HG03175 (cell line): ENCODE measurements around the gene RYR2.

Source experiments
- ATAC-seq: cut with Tn5 transposase; IDR thresholded peaks from one replicate; pipeline ENCODE4 v1.9.1; 2021; ENCODE audit warnings: mild to moderate bottlenecking, moderate library complexity; ENCODE audit not compliant: unreplicated experiment

The RYR2 gene

DNA sequence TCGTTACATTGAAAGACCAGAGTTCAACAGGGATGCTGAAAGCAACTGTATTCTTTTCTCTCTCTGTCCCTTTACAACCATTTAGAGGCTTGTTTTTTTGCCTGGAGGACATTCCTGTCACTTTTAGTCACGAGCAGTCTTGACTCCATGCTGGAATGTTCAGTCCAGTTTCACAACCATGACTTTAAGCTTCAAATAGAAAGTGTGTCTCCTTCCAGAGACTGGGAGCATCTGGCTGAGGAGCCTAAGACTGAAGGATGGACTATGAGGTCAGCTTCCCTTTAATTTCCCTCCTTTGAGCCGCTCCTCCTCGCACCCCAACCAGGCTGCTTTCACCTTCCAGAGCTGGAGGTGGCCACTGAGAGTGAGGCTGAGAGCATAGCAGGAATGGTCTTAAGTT is 10.5 kb upstream of the RYR2 start:
- no peak for ATAC-seq

DNA sequence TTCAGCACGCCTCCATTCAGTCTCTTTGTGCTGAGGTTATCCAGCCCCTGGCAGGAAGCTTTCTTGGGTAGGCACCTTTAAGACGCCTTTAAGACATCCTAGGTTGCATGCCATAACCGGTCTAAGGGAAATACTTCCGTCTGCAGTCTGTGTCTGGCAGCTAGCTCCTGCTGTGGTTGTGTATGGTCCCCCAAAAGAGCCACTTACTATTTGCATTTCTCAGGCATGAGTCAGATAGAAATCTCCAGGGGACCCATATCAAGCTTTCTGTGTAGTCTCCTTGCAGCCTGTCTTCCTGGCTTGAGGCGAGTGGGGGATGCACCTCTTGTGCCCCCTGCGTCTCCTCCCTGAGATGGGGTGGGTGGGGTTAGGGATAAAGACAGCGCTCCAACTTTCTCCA is 10.0 kb upstream of the RYR2 start:
- peak; percentile 79 for ATAC-seq

DNA sequence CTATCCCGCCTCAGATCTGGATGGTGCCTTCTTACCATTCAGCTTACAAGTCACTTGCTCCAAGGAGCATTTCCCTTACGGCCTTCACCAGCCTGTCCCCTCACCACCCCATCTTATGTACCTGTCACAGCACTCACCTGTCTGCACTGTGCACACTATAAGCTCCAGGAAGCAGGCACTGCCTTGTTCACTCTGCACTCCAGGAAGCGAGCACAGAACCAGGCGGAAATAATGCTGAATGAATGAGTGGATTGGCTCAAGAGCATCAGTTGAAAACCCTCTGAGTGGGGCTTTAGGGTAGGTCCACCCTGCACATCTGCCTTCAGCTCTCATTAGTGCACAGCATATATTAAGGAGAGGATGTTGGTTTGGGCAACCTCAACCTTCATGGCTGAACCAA is 8.9 kb upstream of the RYR2 start:
- no peak for ATAC-seq

DNA sequence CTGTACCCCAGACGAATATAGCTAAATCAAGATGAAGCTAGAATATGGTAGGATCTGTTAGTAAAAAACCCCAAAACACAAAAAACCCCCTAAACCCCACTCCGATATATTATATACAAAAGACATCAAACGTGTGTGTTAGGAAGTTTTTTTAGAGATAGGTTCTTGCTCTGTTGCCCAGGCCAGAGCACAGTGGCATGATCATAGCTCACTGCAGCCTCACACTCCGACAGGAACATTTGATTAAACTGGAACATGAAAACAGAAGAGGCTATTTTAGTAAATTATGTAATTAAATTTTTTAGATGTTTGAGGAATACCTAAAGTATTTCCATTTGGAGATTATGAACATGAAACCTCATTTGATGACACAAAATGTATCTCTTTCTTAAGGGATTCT is 8.2 kb upstream of the RYR2 start:
- no peak for ATAC-seq

DNA sequence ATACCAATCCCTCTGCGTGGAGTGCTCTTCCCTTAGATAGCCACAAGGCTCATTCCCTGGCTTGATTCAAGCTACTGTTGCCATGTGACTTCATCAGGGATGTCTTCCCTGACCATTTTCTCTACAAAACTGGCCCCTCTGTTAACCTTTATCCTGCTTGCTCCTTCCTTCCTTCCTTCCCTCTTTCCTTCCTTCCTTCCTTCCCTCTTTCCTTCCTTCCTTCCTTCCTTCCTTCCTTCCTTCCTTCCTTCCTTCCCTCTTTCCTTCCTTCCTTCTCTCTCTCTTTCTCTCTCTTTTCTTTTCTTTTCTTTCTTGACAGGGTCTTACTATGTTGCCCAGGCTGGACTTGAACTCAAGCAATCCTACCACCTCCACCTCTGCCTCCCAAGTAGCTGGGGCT is 6.2 kb upstream of the RYR2 start:
- no peak for ATAC-seq

DNA sequence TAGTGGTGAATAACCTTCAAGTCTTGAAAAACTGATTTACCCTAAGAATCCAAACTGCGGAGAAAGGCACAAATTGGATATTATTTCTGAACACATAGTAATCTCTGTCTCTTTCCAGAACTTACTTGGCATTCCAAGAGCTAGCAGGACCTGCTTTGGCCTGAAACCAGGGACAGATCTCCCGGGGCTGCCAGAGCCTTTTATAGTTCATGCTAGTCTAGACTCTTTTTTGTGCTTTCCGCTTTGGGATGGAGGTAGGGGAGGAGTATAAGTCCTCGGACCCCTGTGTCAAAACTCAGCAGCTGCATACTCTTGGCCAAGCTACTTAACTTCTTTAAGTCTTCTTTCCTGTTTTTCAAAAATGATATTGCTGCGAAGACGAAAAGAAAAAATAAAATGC is 3.8 kb upstream of the RYR2 start:
- ATAC-seq = no peak

DNA sequence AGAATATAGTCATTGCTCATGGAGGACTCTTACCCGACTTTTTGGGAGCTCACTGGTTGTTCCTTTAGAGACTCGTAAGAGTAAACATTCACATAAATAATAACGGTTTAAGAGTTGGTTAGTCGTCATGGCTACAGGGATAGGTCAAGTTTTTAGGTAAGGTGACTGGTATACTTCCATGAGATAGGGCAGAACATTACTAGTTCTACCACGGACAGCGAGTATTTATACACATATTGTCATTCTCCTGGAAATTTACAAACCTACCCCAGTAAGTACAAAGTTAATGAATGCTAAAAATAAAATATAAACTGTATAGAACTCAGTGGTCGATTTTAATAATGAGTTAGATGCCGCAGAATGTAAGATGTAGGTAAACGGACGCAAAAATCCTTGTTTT is 1.2 kb upstream of the RYR2 start:
- ATAC-seq = no peak

DNA sequence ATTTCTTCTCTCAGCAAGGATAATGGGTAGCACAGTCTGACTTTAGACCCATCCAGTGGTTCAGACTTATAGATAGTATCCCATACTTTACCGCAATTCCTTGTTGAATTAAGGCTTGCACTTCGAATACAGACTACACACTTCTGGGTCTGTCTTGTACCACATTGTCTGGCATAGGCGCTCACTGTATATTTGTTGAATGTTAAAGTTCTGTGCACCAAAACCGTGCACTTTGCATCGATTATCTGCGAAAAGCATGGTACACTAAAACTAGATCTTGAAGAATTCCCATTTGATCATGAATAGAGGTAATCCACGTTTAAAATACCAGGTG is 556 bp upstream of the RYR2 start:
- no peak for ATAC-seq

DNA sequence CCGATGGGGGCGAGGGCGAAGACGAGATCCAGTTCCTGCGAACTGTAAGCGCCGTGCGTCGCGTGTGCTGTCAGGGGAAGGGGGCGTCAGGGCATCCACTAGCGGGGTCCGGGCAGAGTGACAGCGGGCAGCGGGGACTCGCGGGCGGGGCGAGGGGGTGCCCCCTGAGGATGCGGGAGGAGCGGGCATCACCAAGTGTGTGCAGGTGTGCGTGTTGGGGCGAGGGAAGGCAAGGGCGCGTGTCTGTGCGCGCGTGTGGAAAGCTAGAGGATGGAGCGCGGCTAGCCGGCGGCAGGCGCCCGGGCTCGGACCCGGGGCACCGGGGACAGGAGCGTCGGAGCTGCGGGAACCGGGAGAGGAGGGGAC is 525 bp downstream of the RYR2 start:
- ATAC-seq = no peak

DNA sequence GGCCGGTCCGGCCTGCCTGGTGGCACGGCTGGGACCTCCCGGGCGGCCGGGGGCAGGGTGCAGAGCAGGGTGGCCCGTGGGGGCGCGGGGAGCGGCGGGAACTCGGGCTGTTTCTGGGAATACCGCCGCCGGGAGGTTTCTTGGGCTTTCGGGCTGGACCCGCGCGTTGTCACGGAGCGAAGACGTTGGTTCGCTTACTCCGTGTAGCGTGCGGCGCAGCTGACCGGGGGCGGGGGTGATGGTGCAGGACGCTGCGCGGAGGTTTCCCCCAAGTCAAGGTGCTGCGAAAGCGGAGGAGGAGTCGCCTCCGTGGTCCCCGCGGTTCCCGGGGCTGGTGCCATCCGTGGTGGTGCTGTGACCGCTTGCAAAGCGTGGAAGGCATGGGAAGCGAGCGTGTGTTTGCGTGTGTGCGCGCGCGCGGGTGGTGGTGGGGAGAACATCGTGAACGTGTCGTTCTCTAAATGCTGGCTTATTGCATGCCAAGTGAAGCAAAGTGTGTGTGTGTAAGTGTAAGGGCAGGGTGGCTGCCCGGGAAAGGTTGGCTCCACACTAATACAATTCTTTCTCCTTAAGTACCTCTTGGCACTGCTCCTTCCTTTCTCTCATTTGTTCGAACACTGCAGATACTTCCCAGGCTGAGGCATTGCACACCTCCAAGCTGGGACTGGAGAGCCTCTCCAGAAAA is 1.1 kb downstream of the RYR2 start:
- no peak for ATAC-seq

DNA sequence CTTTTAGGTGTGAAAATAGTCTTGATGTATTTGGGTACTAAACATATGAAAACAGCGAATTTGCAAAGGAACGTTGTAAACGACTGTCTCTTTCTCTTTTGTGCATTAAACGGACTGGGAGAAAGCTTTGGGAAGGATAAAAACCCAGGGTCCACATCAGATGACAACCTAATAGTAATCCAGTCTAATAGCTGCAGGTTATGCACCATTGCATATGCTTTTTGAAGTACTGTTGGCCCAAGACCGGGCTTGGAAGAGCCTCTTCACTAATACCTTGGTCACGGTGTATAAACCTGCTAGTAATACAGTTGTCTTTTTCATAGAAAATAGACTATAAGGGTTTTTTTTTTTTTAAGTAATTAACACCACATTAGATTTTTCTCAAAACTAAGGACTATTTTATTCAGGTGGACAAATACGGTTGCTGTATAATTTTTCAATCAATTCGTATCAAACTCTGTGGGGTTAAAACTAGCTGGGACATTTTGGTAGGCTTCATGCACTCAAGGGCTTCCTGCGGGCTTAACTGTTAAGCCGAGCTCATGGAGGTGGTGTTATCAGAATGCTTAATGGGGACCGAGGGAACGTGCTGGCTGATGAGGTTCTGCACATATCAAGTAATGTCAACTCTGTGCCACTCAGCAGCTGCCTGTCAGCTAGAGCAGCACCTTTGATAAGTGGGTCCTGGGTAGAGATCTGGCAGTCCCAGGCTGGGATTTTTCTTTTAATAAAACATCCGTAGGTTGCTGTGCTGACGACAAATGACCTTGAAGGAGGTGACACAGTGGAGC is 2.1 kb downstream of the RYR2 start:
- no peak for ATAC-seq

DNA sequence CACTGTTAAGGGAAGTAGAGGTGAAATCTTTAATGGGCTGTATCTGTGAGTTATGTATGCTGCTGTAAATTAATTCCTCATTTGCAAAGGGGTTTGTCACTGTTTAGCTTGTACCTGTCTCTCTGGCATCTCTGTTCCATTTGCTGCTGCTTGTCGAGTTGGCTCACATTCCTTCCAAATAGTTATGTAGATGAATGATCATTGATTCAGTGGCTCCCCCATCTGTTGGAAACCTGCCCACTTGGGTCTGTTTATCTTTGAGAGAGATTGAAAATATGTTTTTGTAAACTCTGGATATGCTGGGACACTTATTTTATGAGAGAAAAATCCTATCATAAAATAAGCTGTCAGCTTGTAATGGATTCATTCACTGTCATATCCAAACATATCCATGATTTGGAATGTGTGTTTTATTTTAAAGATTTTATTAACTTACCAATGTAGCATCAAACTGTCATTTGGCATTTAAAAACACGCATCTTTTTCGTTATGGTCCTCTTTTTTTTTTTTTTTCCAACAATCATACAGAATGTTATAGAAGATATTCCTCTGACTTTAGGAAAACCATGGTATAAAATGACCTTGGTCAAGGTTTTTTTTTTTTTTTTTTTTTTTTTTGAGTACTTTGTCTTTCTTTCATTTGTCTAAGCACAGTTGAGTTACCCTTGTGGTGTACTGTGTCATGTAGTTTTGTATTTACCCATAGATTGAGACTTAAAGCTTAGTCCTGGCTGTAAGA is 3.5 kb downstream of the RYR2 start:
- ATAC-seq = no peak

DNA sequence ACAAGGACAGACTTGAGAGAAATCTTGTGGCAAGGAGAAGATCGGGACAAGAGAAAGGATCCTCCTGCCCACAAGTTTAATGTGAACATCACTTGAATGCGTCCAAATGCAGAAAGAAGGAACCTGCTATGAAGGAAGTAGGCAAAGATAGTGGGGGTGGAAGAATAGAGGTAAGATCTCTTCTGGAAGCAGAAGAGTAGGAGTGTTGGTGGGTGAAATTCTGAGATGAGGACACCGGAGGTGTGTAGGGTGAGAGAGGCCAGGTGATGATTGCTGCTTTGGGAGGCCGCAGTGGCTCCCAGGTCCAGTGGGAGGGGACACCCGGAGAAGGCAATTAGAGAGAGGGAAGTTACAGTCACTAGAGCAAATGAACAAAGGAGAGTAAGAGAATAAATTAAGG is 6.8 kb downstream of the RYR2 start:
- no peak for ATAC-seq

DNA sequence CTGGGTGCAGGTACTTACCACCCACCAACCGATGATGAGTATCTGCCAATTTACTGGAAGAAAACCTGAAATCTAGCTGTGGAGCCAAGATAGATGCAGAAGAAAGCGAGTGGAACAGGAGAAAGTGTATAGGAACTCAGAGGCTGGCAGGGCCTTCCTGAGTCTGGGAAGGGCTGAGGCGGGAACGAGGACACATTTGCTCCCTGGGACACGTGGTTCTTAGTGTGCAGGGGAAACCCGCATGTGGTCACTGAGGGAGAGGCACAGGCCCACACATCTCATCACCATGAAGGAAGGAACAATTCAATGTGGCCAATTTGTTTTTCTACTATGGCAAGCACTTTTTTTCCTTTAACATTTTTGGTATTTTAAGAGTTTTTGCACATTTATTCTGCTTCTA is 8.2 kb downstream of the RYR2 start:
- no peak for ATAC-seq

DNA sequence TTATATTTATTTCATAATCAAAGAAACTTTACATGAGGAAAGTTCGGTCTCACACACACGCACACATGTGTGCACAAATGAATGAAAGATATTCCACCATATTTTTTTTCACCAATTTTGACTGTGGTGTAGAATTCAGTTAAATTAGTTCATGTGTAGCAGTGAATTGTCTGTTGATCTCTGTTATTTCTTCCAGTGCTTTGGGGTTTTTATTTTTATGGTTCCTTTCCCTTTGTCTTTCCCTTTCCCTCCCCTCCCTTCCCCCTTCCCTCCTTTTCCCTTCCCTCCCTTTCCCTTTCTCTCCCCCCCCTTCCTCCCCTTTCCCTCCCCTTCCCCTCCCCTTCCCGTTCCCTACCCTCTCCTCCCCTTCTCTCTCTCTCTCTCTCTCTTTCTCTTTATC is 8.9 kb downstream of the RYR2 start:
- no peak for ATAC-seq

DNA sequence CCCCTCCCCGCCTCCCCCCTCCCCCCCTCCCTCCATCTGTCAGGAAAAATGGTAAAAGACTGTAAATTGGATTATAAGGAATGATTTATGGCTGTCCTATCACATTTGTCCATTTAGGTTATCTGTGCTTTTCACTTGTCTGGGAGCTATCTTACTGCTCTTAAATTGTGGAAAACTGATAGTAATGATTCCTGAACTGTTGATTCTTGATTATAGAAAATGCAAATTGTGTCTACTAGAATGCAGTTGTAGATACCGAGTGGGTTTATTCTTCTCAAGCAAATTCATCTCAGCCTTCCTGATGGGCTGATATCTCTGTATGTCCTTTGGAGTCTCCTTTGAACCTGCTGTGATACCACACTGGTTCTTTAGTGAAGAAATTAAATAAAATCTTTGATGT is 12.3 kb downstream of the RYR2 start:
- ATAC-seq = no peak

DNA sequence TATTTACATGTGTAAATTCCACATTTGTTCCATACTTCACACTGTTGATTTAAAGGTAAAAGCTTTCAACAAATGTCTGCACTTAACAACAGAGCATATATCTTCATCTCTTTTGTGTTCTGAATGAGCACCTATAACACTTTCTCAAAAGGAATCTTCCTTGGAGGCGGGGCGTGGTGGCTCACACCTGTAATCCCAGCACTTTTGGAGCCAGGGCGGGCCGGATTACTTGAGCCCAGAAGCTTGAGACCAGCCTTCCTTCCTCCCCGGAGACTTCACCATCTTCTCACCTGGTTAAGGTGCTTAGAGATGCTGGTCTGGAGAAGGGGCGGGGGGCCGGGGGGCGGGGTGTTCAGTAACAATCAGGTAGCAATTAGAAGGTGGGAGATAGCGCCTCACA is 16.5 kb downstream of the RYR2 start:
- no peak for ATAC-seq

DNA sequence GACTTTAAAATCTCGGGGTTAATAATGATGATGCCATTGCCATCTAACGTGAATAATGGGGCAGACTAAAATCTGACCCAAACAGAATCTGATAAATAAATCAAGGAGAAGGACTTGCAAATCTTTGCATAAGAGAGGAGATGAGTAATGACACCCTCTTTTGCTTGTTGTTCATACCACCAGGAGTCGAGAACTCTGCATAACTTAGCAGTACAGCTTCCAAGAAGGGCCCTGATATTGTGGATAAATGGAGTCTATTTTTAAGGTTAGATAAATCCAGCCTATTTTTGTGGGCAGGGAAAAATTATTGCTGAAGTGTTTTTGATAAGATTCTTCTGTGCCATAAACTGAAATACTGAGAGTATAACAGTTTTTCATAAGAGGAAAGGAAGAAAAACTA is 17.3 kb downstream of the RYR2 start:
- no peak for ATAC-seq

DNA sequence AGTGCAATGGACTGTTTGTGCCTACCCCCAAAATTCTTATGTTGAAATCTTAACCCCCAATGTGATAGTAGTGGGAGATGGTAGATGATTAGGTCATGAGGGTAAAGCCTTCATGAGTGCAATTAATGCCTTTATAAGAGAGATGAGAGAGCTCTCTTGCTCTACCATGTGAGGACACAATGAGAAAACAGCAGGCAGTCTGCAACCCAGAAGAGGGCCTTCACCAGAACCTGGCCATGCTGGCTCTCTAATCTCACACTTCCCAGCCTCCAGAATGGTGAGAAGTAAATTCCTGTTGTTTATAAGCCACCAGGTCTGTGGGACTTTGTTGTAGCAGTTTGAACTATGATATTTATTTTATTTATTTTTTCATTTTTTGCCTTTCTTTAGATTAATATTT is 21.0 kb downstream of the RYR2 start:
- ATAC-seq = no peak

DNA sequence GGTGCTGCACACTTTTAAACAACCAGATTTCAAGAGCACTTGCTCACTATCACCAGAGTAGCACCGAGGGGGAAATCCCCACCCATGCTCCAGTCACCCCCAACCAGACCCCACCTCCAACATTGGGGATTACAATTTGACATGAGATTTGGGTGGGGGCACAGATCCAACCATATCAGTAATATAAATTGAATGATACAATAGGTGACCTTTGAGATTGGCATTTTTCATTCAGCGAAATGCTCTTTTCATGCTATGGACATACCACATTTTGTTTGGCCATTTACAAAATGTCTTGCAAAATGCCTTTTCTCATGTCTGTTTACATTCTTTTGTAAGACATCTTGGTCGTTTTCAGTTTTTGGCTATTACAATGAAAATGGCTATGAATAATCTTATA is 23.9 kb downstream of the RYR2 start:
- ATAC-seq = no peak

DNA sequence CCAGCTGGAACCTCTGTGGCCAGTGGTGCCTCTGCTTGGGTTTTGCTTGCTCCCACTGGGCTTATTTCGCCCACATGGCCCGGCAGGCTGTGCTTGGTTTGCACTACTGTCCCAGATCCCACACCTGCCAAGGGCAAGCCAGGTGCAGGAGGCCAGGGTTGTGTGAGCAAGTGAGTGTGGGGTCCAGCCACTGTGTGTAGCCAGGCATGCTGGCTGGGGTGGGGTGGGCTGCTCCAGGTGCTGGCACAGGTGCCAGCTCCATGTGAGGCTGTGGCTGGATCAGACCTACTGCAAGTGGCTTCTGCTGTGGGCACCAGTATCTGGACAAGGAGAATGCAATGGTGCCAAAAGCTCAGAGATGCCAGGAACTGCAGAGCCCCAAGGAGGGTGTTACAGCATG is 28.5 kb downstream of the RYR2 start:
- no peak for ATAC-seq

DNA sequence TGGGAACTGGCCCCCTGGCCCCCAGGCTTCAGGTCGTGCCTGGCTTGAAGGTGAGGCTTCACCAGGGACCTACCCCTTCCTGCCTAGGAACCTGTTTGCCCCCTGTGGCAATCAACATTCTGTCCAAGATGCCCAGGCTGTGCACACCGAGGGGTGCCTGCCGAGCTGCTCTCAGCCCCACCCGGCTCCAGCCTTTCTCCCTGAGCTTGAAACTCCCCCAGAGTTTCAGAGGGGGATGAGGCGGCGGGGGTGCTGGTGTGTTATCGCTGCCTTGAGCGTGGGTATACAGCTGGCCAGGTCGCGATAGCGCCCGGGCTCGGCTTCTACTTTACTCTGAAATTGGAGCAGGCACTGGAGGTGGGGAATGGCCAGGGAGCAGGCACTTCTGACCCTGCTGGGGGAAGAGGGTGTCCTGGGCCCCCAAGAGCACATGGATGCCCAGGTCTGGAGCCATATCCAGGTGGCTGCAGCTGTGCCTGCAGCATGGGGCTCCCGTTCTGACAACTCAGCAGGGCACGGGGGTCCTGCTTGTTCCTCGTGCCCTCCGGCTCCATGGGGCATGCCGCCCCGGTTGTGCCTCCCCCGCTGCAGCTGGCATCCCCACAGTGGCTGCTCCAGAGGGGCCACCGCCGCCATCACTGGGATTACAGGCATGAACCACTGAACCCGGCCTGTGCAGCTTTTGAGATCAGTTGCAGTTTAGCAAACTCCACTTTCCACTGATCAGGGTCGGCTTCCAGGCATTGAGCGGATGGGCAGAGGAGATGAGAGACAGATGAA is 29.8 kb downstream of the RYR2 start:
- ATAC-seq = no peak
